ENCODE data around the gene SYNDIG1.

GRCh38 chr20:24590178-24590982 is 121.0 kb downstream of the SYNDIG1 start:
- TF ChIP-seq CTCF (IDR thresholded peaks at IDR 0.05) (no peak), POLR2A (IDR thresholded peaks at IDR 0.05) (no peak)

Data from body of pancreas (tissue), 4 donors.